ENCODE results near the gene COL23A1.
"Not testable (repeated sequence)": the region's sequence is repeated elsewhere in the genome, so short reads cannot be mapped to it uniquely, and the experiment has no call there.

COL23A1 gene

DNA sequence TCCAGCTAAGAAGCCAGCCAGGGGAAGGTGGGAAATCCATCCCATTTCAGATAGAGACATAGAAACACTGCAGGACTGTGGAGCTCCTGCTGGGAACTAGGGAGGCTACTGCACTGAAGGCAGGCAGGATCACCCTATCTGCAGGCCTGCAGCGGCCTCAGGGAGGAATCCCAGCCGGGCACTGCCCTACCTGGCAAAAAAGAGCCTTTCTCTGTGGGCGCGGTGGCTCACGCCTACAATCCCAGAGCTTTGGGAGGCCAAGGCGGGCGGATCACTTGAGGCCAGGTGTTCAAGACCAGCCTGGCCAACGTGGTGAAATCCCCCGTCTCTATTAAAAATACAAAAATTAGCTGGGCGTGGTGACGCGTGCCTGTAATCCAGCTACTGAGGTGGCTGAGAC, 286.2 kb downstream of the COL23A1 start:
- DNase-seq (ENCODE audit: low read depth): no peak

DNA sequence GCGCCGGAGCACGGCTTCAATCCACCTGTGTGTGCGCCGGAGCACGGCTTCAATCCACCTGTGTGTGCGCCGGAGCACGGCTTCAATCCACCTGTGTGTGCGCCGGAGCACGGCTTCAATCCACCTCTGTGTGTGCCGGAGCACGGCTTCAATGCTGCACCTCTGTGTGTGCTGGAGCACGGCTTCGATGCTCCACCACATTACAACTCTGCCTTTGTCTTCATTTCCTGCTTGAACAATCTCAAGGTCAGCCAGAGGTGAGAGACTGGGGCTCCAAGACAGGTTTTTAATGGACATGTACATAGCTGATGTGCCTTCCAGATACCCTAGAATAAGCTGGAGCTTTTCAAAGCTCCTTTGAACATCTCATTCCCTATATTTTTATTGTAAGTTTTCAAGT, 287.9 kb downstream of the COL23A1 start:
- not testable (repeated sequence) for DNase-seq (ENCODE audit: low read depth)

DNA sequence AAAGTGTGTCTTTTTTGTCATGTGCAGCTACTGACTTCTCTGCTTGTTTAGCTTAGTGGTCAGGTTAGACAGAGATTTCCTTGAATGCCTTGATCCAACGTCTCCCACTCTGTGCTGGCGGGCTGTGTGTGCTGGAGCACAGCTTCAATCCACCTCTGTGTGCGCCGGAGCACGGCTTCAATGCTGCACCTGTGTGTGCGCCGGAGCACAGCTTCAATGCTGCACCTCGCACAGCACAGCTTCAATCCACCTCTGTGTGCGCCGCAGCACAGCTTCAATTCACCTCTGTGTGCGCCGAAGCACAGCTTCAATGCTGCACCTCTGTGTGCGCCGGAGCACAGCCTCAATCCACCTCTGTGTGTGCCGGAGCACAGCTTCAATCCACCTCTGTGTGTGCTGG, 288.6 kb downstream of the COL23A1 start:
- no peak for DNase-seq (ENCODE audit: low read depth)

DNA sequence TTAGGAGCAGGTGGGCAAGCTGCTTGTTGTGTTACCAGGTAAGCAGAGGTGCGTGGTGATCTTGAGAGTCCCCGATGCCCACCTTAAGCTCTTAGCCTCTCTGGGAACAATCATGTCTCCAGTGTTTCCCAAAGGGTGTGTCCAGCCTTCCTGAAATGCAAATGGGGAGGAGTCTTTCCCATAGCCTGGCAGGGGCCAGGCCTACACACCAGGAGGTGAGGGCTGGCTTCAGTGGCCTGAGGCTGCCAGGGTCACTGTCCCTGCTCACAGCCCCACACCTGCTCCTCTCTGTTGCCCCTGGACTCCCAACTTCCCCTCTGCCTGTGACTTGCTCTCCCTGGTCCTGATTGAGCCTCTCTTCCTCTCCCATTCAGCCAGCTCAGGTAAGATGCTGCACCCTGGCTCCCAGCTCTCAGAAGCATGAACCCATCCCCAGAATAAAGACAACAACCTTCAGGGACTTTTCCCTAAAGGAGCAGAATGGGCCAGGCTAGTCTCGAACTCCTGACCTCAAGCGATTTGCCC, 291.8 kb downstream of the COL23A1 start:
- no peak for DNase-seq (ENCODE audit: low read depth)

DNA sequence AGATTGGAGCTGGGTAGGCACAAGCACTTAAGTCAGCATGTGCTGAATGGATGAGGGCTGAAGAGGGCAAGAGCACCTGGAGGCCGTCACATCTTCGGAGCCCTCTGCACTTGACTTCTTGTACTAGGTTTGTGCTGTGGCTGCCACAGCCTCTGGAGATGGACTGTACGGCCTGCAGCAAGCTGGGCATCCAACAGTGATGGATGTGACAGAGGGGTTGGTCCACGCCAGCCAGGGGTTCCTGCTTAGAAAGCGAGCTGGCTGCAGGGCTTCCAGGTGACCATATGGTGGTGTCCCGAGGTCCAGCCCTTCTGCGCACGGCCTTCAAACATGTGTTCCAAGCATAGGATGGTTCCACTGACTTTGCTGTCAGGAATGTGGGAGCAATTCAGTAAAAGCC, 292.4 kb downstream of the COL23A1 start:
- DNase-seq (ENCODE audit: low read depth): no peak

DNA sequence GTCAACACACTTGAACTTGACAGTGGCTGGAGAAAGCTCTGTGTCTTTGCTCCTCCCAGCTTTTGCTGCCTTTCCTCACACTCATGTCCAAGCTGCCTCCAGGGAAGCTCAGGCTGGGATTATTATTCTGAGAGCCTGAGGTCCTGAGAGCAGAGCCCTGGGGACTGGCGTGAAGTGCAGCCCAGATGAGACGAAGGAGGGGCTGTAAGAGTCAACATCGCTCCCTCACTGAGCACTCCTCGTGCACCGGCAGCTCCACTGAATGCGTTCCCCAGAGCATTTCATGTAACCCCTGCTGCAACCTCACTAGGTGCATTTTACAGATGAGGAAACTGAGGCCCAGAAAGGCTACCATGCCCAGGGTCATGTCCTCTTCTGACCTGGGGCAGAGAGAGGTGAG, 294.1 kb downstream of the COL23A1 start:
- DNase-seq (ENCODE audit: low read depth): no peak

DNA sequence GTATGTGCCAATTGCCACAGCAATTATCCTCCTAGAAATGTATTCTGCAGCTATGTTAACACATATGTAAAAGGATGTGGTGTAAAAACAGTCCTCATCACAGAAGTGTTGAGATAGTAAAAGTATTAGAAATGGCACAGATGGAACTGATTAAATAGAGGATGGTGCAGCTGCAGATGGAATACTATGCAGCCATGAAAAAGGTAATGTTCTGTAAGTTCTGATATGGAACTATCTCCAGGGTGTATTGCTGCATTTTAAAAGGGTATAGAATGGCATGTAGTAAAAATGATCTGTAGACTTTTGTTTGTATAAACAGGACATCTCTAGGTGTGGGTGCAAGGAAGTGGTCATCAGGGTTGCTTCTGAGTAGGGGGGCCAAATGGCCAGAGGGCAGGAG, 294.6 kb downstream of the COL23A1 start:
- DNase-seq (ENCODE audit: low read depth): no peak

DNA sequence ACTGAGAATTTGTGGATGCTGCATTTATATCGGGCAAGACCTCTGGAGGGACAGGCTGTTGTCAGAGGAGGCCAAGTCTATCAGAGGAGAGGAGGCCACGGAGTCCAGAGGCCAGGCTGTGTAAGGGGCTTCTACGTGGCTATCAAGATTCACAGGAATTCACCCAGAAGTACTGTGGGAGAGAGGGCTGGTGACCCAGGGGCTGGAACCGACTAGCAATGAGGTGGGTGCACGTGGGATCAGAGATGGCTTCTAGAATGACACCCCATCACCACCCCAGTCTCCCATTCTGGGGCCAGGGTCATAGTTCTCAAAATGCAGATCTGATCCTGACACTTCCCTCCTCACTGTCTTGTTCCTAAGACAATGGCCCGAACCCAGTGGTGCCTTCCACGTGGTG, 296.4 kb downstream of the COL23A1 start:
- no peak for DNase-seq (ENCODE audit: low read depth)

DNA sequence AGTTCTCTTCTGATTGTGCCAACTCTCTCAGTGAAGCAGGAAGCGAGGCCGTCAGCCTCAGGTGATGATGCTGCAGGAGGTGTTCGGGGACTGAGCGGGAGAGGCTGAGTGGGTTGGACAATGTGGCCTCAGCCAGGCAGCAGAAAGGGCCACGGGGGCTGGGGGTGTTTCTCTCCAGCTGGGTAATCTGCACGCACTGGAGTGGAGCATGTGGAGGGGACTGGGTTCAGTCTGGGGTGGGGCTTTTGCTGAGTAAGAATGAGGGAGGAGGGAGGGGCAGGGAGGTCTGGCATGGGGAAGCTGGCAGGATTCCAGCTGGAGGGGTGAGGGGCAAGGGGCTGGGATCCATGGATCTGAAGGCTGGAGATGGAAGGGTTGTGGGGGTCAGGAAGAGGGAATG, 296.8 kb downstream of the COL23A1 start:
- no peak for DNase-seq (ENCODE audit: low read depth)

DNA sequence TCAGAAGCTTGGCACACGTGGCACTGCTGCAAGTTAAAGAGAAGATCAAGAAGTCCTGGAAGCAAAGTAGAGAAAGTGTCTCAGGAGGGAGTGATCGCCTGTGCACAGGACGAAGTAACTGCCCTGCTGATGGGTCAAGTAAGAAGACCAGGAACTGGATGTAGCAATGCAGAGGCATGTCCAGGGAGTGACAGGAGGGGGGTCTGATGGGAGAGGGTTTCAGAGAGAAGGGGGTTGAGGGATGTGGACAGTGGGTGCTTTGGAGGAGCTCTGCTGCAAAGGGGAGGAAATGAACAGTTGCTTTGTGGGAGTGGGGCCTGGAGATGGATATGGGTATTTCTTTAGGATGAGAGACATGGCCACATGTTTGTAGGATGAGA, 297.4 kb downstream of the COL23A1 start:
- DNase-seq (ENCODE audit: low read depth): no peak

DNA sequence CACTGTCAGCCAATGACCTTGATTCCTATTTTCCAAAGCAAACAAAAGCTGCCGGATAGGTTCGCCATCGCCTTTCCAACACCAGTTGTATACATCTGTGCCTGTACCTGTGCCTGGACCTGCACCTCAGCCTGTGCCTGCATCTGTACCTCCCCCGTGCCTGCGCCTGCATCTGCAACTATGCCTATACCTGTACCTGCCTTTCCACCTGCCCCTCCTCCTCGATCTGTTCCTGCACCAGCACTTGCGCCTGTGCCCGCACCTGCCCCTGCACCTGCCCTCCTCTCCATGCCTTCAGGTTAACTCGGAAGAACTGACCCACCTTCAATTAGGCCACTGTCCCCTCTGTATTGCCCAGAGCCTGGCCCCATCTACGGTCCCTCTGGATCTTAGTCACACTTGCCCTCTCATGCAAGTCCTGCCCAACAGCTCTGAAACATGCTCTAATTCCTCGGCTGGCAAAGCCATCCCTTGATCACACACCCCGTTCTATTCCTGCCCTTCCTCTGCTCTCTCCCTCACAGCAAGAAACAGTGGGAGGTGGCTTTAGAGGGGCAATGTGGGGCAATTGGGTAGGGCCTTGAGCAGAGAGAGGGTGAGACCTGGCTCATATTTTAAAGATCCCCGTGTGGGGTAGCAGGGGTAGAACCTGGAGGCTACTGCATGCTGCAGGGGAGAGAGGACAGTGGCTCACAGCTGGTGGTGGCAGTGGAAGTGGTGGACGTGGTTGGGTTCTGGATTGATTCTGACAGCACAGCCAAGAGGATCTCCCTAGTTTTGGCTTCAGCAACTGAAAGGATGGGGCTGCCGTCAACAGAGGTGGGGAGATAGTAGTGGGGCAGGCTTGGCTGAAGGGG, 298.0 kb downstream of the COL23A1 start:
- DNase-seq (ENCODE audit: low read depth): no peak

DNA sequence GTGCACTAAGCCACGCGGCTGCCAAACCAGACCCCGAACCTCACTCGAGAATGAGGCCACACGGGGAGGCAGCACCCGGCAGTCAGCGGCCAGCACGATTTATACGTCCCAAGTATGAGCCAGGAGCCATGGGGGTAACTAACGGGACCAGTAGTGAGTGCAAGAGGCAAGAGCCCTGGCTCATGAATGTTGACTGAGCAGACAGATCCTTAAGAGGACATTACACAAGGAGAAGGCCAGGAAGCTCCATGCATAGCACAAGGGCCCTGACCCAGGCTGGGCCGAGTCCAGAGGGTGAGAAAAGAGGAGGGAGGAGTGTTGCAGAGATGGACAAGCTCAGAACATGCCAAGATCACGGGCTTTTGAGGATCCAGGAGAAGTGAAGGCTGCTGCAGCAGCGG, 299.0 kb downstream of the COL23A1 start:
- no peak for DNase-seq (ENCODE audit: low read depth)

DNA sequence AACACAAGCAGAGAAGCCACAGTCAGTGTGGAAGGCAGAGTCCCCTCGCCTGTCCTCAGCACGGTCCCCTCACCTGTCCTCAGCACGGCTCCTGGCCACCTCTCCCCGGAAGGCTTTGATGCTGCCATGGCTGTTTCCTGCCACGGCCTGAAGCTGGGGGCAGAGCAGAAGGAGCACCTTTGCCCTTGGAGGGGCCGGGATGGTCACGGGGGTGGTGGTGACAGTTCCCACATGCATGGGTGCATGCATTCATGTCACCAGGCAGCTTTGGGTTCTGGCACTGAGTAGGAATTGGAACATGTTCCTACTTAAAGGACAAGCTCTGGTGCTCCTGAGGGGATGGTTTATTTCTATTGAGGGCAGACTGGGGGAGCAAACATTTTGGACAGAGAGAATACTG, 299.8 kb downstream of the COL23A1 start:
- no peak for DNase-seq (ENCODE audit: low read depth)

DNA sequence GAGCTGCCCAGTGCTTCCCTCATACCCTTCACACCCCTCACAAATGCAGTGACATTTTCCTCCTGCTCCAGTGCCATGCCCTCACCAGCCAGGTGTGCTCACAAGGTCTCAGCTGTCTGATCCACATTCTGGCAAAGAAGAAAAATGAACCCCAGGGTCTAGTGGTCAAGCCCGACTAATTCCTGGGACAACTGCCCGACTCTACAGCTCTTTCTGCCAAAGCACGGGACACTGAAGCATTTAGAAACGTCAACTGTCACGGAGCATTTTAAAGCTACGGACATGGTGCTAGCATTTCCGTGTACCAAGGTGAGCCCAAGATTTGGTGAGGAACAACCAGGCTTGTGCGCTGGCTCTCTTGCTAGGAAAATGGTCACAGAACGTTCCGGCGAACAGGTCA, 300.8 kb downstream of the COL23A1 start:
- DNase-seq (ENCODE audit: low read depth): no peak

DNA sequence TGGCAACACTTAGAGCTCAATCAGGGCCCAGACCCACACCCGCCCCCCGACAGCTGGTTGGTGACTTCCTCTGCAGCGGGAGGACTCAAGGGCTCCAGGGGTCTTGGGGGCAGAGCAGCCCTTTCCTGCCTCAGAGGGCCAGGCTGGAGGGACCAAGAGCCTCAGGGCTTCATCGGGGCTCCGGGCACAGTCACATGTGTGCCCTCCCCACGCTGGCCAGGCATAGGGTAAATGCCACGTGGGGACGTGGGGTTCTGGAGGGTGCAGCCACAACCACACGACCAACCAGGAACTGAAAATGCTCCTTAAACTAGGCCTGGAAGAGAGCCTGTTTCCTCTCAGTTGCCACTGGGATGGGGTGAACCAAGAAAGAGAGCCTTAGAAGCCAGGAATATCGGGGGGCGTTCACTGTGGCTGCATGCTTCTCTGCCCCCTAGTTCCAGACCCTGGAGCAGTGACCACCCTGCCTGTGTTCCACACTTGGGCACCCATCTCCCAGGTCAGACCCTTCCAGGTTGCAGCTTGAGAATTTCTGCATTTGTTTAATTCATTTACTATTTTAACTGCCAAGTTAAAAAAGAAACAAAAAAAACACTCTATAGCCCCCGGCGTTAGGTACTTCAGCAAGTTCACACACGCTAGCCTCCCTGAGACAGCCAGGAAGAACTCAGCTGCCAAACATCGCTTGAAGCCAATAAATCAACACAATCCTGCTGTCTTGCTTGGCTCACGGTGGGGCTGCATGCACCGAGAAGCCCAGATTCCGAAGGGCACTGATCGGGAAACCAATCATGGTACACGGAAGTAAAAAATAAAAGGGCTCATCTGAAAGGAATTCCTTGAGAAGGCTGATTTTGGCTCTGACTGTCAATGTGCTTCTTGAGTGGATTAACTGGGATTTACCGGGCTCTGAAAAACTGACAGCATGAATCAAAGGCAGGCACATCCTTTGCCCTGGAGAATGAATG, 301.5 kb downstream of the COL23A1 start:
- no peak for DNase-seq (ENCODE audit: low read depth)

DNA sequence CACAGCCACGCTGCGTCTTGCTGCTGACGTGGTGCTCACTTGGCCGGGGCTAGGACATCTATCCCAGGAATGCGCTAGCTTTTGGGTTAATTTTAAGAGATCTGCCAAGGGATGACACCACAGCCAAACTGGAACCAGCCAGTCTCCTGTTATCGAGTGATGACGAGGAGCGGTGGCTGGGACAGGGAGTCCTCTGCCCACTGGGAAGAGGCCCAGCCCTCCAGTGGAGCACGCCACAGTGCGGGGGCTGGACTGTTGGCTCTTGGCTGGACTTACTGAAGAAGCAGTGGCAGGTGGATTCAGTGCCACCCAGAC, 302.4 kb downstream of the COL23A1 start:
- DNase-seq (ENCODE audit: low read depth): no peak

DNA sequence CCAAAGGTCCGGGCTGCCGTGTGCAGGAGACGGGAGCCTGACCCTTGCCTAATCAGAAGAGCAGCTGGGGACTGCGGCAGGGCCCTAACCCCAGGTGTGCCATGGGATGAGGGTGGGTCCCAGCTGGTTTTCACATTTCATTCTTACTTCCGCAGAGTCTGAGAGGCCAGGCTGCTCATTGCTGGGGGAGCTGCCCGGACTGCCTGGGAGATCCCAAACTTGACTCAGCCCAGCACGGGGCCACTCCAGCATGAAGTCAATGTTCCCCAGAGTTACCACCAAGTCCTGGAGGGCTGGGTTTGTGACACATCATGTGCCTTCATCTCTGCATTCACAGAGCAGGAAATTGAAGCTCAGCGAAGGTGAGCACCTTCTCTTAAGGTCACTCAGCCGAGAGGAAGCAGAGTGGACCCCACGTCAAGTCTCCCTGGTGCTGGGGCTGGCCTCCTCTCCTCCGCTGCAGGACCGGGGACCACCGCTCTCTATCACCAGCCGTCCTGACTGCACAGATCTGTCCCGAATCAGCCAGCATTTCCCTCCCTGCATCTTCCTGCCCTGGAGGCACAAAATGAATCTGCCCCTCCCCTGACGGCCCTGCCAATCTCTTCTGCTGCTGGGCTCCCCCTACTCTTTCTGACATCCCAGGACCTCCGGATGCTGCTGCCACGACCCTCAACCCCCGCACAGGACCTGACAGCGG, 303.0 kb downstream of the COL23A1 start:
- DNase-seq (ENCODE audit: low read depth): no peak

DNA sequence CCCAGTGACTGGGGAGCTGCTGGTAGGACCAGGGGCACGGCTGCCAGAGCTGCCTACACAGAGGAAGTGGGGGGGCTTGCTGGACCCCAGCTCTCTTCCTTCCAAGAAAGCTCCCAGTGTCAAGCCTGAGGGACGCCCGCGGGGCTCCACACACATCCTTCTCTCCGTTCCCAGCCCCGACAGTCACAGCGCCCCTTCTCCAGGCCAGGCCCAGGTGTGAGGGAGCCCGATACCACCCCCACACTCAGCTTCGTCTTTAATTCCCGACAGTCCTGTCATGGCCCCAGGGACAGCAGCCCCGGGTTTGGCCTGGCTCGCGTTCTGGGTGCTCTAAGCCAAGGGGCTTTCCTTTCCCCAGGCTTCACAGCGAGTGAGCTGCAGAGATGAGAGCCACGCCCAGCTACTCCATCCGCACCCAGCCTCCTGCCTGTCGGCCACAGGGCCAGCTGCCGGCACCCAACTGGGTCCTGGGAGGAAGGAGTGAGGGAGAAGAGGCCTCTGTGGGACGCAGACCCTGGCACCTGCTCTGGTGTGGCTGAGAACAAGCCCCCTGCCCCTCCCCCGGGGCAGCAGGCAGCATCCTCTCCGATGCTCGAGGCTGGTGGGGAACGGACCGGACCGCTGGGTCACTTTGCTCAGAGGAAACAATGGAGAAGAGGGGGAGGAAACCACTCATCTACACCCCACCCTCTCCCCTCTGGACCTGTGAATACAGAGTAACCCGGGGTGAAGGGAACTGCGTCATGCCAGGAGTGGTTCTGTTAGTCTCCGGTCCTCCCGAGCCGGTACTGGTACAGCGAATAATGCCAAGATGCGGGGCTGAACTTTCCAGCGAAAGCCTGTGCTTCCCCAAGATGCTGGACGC, 303.7 kb downstream of the COL23A1 start:
- DNase-seq (ENCODE audit: low read depth): no peak

DNA sequence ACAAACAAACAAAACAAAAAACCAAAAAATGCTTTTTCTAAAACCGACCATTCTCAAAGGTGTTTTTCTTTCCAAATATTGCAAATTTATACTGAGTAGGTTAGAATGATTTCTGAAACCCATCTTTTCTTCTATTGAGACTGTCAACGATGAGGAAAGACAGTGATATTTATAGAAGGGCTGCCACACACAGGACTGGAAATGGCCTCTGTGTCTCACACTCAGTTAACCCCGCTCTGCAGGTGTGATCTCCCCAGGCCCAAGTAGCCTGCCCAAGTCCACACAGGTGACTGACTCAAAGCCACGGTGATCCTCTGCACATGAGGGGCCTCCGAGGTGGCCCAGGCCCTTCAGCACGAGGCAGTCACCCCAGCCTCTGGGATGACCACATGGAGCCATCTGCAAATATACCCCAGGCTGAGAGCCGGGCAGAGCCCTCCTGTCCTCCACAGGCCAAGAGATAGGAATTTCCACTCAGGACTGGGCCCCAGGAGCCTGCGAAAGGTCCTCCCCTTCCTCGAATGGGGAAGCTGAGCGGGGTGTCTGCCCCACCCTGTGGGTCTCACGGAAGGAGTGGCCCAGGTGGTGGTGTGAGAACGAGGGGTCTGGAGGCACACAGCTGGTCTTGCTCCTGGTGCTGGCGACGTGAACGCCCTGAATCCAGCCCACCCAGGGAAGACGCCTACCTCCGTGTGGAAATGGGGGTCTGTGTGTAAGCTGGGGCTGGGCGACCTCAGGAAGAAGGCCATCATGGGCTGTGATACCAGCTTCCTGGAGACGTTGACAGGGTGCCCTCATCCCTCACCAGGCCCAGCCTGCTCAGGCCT, 304.6 kb downstream of the COL23A1 start:
- no peak for DNase-seq (ENCODE audit: low read depth)

DNA sequence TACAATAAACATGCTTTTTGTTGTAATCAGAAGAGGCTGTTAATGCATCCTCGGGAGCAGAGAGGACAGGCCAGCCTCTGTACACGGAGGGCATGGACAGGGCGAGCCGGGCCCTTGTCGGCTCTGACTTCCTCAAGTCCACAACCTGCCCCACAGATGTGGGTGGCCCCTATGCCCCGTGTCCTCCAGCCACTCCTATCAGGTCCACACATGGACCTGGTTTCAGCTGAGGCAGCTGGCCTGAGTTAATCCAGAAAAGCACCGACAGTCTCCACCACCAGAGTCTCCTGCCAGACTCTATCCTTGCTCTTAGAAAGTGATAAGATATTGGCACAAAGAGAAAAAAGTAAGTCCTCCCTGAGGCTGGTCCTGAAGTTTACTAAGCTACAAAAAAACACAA, 305.2 kb downstream of the COL23A1 start:
- DNase-seq (ENCODE audit: low read depth): no peak

Data from T follicular helper cell (primary cell).